ENCODE measurements around the gene LCN10. TPM values are rescaled to one million over a fixed set of nuclear protein-coding genes. Genes with fewer than 3 reads are reported as not detected.

Gene LCN10
- total RNA-seq, 1 experiment from 2014 or later = 1.5 TPM

DNA sequence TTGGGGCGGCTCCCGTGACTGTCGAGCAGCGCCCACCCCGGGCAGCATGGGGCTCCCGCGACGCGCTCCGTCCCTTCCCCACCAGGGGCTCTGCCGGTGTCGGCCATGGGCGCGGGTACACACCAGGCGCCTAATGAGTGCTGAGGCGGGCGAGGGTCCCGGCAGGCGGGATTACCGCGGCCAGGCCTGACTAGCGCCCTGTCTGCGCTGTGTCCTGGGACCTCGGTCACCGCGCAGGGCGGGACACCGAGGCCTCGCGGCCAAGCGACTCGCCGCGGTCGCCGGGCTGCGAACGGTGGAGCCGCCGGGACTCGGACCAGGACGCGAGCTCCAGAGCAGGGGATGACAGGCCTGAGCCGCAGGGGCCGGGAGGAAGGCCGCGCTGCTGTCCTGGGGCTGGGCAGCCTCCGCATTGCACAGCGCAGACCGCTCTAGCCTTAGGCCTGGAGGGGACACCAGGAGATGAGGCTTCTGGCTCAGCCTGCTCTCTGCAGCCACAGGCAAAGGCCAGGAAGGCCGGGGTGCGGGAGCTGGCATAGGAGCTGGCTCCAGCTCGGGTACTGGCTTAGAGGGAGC lies 14.1 kb downstream of the LCN10 start:
- WGBS (ENCODE audit: extremely low coverage, insufficient read length, low lambda C conversion rate) = no CpG with 5 or more reads among the region's 53 CpGs
- TF ChIP-seq, protein P1, sequence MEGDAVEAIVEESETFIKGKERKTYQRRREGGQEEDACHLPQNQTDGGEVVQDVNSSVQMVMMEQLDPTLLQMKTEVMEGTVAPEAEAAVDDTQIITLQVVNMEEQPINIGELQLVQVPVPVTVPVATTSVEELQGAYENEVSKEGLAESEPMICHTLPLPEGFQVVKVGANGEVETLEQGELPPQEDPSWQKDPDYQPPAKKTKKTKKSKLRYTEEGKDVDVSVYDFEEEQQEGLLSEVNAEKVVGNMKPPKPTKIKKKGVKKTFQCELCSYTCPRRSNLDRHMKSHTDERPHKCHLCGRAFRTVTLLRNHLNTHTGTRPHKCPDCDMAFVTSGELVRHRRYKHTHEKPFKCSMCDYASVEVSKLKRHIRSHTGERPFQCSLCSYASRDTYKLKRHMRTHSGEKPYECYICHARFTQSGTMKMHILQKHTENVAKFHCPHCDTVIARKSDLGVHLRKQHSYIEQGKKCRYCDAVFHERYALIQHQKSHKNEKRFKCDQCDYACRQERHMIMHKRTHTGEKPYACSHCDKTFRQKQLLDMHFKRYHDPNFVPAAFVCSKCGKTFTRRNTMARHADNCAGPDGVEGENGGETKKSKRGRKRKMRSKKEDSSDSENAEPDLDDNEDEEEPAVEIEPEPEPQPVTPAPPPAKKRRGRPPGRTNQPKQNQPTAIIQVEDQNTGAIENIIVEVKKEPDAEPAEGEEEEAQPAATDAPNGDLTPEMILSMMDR (conservative IDR thresholded peaks at IDR 0.05) = no peak
- H3K23ac ChIP-seq (ENCODE audit: insufficient read length, low read depth, low read length) = no peak overlapping the region
- H3K4ac ChIP-seq (ENCODE audit: low read depth, low read length) = no peak overlapping the region
- H3K4me2 ChIP-seq (ENCODE audit: insufficient read depth, insufficient read length, low read length) = peak overlapping the region; percentile 46
- Mint-ChIP-seq H3K36me3 (ENCODE audit: insufficient read depth in 1 of 3, low read depth in 3 of 3) (peaks cover 27 to 38% (median 31%) of the 10 kb centered on the region in 3 experiments), H3K27ac (no peak overlapping the region), H3K4me1 (peaks cover 10 to 24% of the 10 kb centered on the region in 2 experiments), H3K9me3 (no peaks in the 10 kb centered on the region; a peak in 1 of 5 replicates), H3K4me3 (peak overlapping the region; percentile 57 to 78), H3K27me3 (ENCODE audit: low read depth) (peaks cover 11% of the 10 kb centered on the region)
- no peaks in the 10 kb centered on the region for H4K20me1 ChIP-seq (ENCODE audit: control insufficient read depth, insufficient read depth, insufficient read length)
- H3K79me1 ChIP-seq (ENCODE audit: insufficient read depth, low read depth, low read length, poor library complexity, severe bottlenecking) = peaks cover 6% of the 10 kb centered on the region
- H3K18ac ChIP-seq (ENCODE audit: insufficient read length, low read depth, low read length) = no peak overlapping the region
- H3K23me2 ChIP-seq (ENCODE audit: insufficient read length, low read depth, low read length, poor library complexity, severe bottlenecking) = peaks cover 10% of the 10 kb centered on the region
- no peaks in the 10 kb centered on the region for H3K4me1 ChIP-seq (ENCODE audit: insufficient read depth, low read length)
- H3K79me2 ChIP-seq (ENCODE audit: insufficient read depth, low read length) = peaks cover 11% of the 10 kb centered on the region; the same call in 1 of the 2 replicates
- peak overlapping the region; percentile 55 for H3K14ac ChIP-seq (ENCODE audit: insufficient read depth, low read length)
- no peak overlapping the region for H2BK120ac ChIP-seq (ENCODE audit: low read depth, low read length, poor library complexity, severe bottlenecking)
- no peak overlapping the region for H2BK20ac ChIP-seq (ENCODE audit: low read depth, low read length, poor library complexity, severe bottlenecking)
- no peaks in the 10 kb centered on the region for H3K9me3 ChIP-seq (ENCODE audit: control insufficient read depth, low read depth, low read length)
- H2AK5ac ChIP-seq (ENCODE audit: insufficient read length, low read length) = no peak overlapping the region
- H3K9ac ChIP-seq (ENCODE audit: extremely low read depth, insufficient read length, low read length) = no peak overlapping the region
- no peak overlapping the region for H3K56ac ChIP-seq (ENCODE audit: insufficient read length, low read depth, low read length)
- no peak overlapping the region for H2BK12ac ChIP-seq (ENCODE audit: insufficient read length, low read depth, low read length)
- H4K91ac ChIP-seq (ENCODE audit: insufficient read length, low read depth, low read length) = no peak overlapping the region
- H4K8ac ChIP-seq (replicated peaks; ENCODE audit: insufficient read length, low read depth, low read length) = no peak overlapping the region
- no peak overlapping the region for H4K5ac ChIP-seq (ENCODE audit: insufficient read length, low read depth, low read length)
- peak; percentile 64 for DNase-seq
- no peak overlapping the region for H2BK15ac ChIP-seq (ENCODE audit: low read depth, low read length)
- no peak overlapping the region for H3T11ph ChIP-seq (ENCODE audit: low read length)
- H2BK5ac ChIP-seq (ENCODE audit: insufficient read length, low read length) = no peak overlapping the region
- H3K27ac ChIP-seq (ENCODE audit: insufficient read length, low read depth, low read length) = no peak overlapping the region
- no peak overlapping the region for H2AFZ ChIP-seq (ENCODE audit: low read length)
- no peaks in the 10 kb centered on the region for H3K27me3 ChIP-seq (ENCODE audit: insufficient read depth, low read length)
